22Rv1 (cell line): ENCODE data around the gene SH3PXD2A.

Experiments used
- ZFX ChIP-seq: fragments of 450-650 bp; IDR thresholded peaks from 2 replicates; pipeline ENCODE4 v1.6.1; 2017; ENCODE audit warnings: antibody characterized with exemption, borderline replicate concordance
- TF ChIP-seq, protein P1 (sequence below): fragments of 450-650 bp; IDR thresholded peaks from 2 replicates; pipeline ENCODE4 v1.5.1; 2017; ENCODE audit warnings: mild to moderate bottlenecking

DNA sequence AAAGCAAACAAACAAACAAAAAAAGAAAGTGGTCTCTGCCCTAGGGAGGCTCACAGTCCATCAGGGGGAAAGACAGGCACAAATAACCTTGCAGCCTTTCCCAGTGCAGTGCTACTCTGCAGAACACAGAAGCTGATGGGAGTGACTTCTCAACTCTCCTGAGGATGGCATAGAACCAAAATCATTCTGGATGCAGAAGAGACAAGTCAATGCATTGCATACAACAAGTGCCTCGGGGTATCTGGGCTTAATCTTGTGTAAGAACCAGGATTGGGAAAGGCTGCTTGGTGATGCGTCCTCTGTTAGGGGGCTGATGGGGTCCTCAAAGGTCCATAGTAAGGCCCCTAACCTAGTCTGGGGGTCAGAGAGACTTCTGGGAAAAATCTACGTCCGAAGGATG lies 293.0 kb downstream of the SH3PXD2A start:
- TF ChIP-seq, protein P1, sequence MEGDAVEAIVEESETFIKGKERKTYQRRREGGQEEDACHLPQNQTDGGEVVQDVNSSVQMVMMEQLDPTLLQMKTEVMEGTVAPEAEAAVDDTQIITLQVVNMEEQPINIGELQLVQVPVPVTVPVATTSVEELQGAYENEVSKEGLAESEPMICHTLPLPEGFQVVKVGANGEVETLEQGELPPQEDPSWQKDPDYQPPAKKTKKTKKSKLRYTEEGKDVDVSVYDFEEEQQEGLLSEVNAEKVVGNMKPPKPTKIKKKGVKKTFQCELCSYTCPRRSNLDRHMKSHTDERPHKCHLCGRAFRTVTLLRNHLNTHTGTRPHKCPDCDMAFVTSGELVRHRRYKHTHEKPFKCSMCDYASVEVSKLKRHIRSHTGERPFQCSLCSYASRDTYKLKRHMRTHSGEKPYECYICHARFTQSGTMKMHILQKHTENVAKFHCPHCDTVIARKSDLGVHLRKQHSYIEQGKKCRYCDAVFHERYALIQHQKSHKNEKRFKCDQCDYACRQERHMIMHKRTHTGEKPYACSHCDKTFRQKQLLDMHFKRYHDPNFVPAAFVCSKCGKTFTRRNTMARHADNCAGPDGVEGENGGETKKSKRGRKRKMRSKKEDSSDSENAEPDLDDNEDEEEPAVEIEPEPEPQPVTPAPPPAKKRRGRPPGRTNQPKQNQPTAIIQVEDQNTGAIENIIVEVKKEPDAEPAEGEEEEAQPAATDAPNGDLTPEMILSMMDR = no peak
- no peak for TF ChIP-seq ZFX
